ENCODE data around the gene ANO7.
A peak's percentile ranks its signal among the peaks of the same experiment; 100 is the strongest.

The ANO7 gene

DNA sequence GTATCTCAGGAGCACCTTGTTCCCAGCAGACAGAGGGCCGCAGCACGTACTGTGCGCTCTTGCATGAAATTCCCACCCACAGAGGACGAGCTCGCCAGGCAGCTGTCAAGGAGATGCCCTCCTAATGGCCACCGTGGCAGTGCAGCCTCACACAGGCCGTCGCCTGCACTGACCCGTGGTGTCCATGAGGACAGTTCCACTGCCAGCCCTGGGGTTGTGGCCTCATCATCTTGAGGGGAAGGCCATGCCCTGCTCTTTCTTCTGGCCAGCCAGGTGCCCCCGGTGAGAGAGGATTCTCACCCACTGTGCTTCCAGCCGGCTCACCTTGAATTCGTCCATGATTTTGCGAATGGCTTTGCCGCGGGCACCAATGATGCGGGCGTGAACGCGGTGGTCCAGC is 42.0 kb downstream of the ANO7 start:
- no peaks in the 10 kb centered on the region for H3K27me3 ChIP-seq
- H3K4me1 ChIP-seq (ENCODE audit: control insufficient read depth in 1 of 2, insufficient read depth in 1 of 2, low read depth in 1 of 2, low read length in 1 of 2), result no peaks in the 10 kb centered on the region
- H3K4me3 ChIP-seq (ENCODE audit: low read depth in 1 of 2, low read length in 1 of 2), result no peak overlapping the region
- TF ChIP-seq, protein P1, sequence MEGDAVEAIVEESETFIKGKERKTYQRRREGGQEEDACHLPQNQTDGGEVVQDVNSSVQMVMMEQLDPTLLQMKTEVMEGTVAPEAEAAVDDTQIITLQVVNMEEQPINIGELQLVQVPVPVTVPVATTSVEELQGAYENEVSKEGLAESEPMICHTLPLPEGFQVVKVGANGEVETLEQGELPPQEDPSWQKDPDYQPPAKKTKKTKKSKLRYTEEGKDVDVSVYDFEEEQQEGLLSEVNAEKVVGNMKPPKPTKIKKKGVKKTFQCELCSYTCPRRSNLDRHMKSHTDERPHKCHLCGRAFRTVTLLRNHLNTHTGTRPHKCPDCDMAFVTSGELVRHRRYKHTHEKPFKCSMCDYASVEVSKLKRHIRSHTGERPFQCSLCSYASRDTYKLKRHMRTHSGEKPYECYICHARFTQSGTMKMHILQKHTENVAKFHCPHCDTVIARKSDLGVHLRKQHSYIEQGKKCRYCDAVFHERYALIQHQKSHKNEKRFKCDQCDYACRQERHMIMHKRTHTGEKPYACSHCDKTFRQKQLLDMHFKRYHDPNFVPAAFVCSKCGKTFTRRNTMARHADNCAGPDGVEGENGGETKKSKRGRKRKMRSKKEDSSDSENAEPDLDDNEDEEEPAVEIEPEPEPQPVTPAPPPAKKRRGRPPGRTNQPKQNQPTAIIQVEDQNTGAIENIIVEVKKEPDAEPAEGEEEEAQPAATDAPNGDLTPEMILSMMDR (IDR thresholded peaks at IDR 0.05), result no peak
- H3K27ac ChIP-seq, result no peak overlapping the region
- no peaks in the 10 kb centered on the region for H3K9me3 ChIP-seq
- peaks cover 99% of the 10 kb centered on the region for H3K36me3 ChIP-seq

DNA sequence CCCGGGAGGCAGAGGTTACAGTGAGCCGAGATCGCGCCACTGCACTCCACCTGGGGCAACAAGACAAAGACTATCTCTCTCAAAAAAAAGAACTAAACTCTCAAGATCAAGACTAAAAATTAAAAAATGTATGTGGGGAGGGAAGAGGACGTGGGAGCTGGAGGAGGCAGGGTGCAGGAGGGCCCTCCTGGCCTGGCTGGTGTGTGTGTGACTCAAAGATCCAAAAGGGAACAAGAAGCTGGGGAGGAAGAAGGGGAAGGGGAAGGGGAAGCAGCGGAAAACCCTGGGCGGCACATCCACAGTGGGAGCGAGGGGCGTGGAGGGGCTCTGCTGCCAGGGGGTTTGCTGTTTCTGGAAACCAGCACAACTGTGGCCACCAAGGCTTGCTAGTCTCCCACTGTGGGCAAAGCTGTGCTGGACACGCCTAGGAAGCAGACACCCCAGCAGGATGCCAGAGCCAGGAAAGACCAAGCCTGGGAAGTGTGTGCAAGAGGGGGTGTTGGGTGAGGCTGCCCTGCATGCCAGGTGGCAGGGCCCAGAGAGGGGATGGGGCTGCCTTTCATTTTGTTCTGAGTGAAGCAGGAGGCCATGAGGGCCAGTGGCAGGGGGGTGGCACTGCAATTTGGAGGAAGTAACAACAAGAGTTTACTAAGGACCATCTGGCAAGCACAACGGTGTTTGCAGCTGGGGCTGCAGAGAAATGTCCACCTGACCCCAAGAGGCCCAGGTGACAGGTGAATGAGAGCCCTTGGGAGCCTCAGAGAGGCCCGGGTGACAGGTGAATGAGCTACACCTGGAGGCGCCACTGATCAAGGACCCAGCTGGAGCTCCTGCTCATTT is 44.5 kb downstream of the ANO7 start:
- Histone ChIP-seq H3K4me1 (ENCODE audit: control insufficient read depth in 1 of 2, insufficient read depth in 1 of 2, low read depth in 1 of 2, low read length in 1 of 2) (no peaks in the 10 kb centered on the region), H3K27ac (no peak overlapping the region), H3K27me3 (no peaks in the 10 kb centered on the region), H3K36me3 (peaks cover 99% of the 10 kb centered on the region), H3K9me3 (no peaks in the 10 kb centered on the region), H3K4me3 (ENCODE audit: low read depth in 1 of 2, low read length in 1 of 2) (no peak overlapping the region)
- TF ChIP-seq, protein P1 (IDR thresholded peaks at IDR 0.05), result no peak

DNA sequence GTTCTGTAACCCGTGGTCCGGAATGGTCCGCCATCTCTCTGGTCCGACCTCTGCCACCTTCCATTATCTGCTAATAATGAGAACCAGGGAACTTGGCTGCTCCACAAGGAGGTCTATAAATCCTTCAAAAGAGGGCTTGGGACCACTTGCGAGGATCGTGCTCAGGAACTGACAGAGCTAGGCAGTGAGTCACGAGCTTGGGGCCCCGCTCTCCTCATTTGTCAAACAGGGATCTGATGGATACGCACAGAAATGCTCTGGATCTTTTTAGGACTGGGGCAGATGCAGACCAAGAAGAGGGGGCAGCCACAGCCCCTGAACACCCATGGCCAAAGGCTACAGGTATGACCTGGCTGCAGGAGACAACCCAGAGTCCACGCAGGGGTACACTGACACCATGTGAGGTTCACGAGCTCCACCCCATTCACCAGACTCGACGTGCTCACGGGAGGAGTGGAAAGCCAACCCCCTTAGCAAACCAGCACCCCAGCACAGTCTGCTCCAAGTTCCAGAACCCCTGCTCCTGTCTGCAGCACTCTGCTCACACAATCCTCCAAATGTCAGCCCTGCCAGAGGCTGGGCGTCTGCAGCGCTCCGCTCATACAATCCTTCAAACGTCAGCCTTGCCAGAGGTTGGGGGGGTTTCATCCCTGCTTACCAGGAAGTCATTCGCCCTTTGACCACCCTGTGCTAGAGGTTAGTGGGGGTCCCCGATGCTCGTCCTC is 45.8 kb downstream of the ANO7 start:
- H3K9me3 ChIP-seq, result no peaks in the 10 kb centered on the region
- peaks cover 99% of the 10 kb centered on the region for H3K36me3 ChIP-seq
- TF ChIP-seq, protein P1 (IDR thresholded peaks at IDR 0.05), result no peak
- H3K4me3 ChIP-seq (ENCODE audit: low read depth in 1 of 2, low read length in 1 of 2), result no peak overlapping the region
- H3K27ac ChIP-seq, result no peak overlapping the region
- no peaks in the 10 kb centered on the region for H3K27me3 ChIP-seq
- no peaks in the 10 kb centered on the region for H3K4me1 ChIP-seq (ENCODE audit: control insufficient read depth in 1 of 2, insufficient read depth in 1 of 2, low read depth in 1 of 2, low read length in 1 of 2)

- Histone ChIP-seq H3K36me3 (peaks cover 99% of the 10 kb centered on the region), H3K9me3 (no peaks in the 10 kb centered on the region), H3K27me3 (no peaks in the 10 kb centered on the region), H3K27ac (peak overlapping the region; percentile 25), H3K4me3 (ENCODE audit: low read depth in 1 of 2, low read length in 1 of 2) (no peak overlapping the region), H3K4me1 (ENCODE audit: control insufficient read depth in 1 of 2, insufficient read depth in 1 of 2, low read depth in 1 of 2, low read length in 1 of 2) (no peaks in the 10 kb centered on the region)
- TF ChIP-seq, protein P1 (IDR thresholded peaks at IDR 0.05), result no peak
Observed at GRCh38 chr2:241234962-241235740, 46.7 kb downstream of the ANO7 start.

GRCh38 chr2:241235859-241236593 is 47.5 kb downstream of the ANO7 start:
- Histone ChIP-seq H3K9me3 (no peaks in the 10 kb centered on the region), H3K36me3 (peaks cover 99% of the 10 kb centered on the region), H3K27ac (peak overlapping the region; percentile 25), H3K27me3 (no peaks in the 10 kb centered on the region), H3K4me1 (ENCODE audit: control insufficient read depth in 1 of 2, insufficient read depth in 1 of 2, low read depth in 1 of 2, low read length in 1 of 2) (no peaks in the 10 kb centered on the region), H3K4me3 (ENCODE audit: low read depth in 1 of 2, low read length in 1 of 2) (no peak overlapping the region)
- TF ChIP-seq, protein P1 (IDR thresholded peaks at IDR 0.05), result no peak
